ENCODE results near the gene NHSL2. TPM values are rescaled to one million over a fixed set of nuclear protein-coding genes. Genes with fewer than 3 reads are reported as not detected.

NHSL2 gene
- total RNA-seq, 4 donors from 2014 or later, result 7.6 to 30.8 (median 9.1) TPM

GRCh38 chrX:72123471-72124185 lies 213.0 kb downstream of the NHSL2 start:
- intact Hi-C loops (cut with DNase I; ENCODE audit: low total_unique reads), result loop anchor here (10.0 kb wide), 1 partner anchor 99 kb away; no protein-coding TSS in a partner anchor
- DNase-seq, result peak in 1 of 2 donors; percentile 49
- H3K4me3 ChIP-seq, result no peak overlapping the region
- TF ChIP-seq POLR2A (IDR thresholded peaks at IDR 0.05) (no peak), CTCF (IDR thresholded peaks at IDR 0.05) (no peak)
- H3K27ac ChIP-seq, result peak overlapping the region; percentile 32 to 58
- no peaks in the 10 kb centered on the region for H3K36me3 ChIP-seq
- no peaks in the 10 kb centered on the region for H3K4me1 ChIP-seq
- H3K9me3 ChIP-seq, result no peaks in the 10 kb centered on the region
- H3K27me3 ChIP-seq, result no peaks in the 10 kb centered on the region

GRCh38 chrX:72124540-72125201 lies 214.0 kb downstream of the NHSL2 start:
- Histone ChIP-seq H3K9me3 (no peaks in the 10 kb centered on the region), H3K36me3 (no peaks in the 10 kb centered on the region), H3K4me1 (no peaks in the 10 kb centered on the region), H3K4me3 (no peak overlapping the region), H3K27ac (peak overlapping the region; percentile 32 to 67), H3K27me3 (no peaks in the 10 kb centered on the region)
- DNase-seq, result no peak
- intact Hi-C loops (cut with DNase I; ENCODE audit: low total_unique reads), result loop anchor here (10.0 kb wide), 1 partner anchor 100 kb away; no protein-coding TSS in a partner anchor
- no peak for TF ChIP-seq POLR2A (IDR thresholded peaks at IDR 0.05)
- TF ChIP-seq CTCF (IDR thresholded peaks at IDR 0.05), result no peak

- Histone ChIP-seq H3K9me3 (no peaks in the 10 kb centered on the region), H3K4me1 (no peaks in the 10 kb centered on the region), H3K27me3 (no peaks in the 10 kb centered on the region), H3K27ac (peak overlapping the region; percentile 67 to 69), H3K36me3 (no peaks in the 10 kb centered on the region), H3K4me3 (no peak overlapping the region)
- TF ChIP-seq POLR2A (IDR thresholded peaks at IDR 0.05) (no peak), CTCF (IDR thresholded peaks at IDR 0.05) (no peak)
- DNase-seq, result no peak
- intact Hi-C loops (cut with DNase I; ENCODE audit: low total_unique reads), result loop anchor here (10.0 kb wide), 1 partner anchor 101 kb away; no protein-coding TSS in a partner anchor
Observed at GRCh38 chrX:72125331-72126047, 214.8 kb downstream of the NHSL2 start.

GRCh38 chrX:72126048-72126415 lies 215.4 kb downstream of the NHSL2 start:
- Histone ChIP-seq H3K4me3 (no peak overlapping the region), H3K9me3 (no peaks in the 10 kb centered on the region), H3K27ac (peak overlapping the region; percentile 67 to 69), H3K27me3 (no peaks in the 10 kb centered on the region), H3K4me1 (no peaks in the 10 kb centered on the region), H3K36me3 (no peaks in the 10 kb centered on the region)
- no peak for TF ChIP-seq POLR2A (IDR thresholded peaks at IDR 0.05)
- no peak for TF ChIP-seq CTCF (IDR thresholded peaks at IDR 0.05)
- intact Hi-C loops (cut with DNase I; ENCODE audit: low total_unique reads), result loop anchor here (10.0 kb wide), 1 partner anchor 101 kb away; no protein-coding TSS in a partner anchor
- peak in 1 of 2 donors; percentile 51 for DNase-seq

Data from uterus (tissue), 4 donors.